IMR-90 (cell line): ENCODE results near the gene ANKRD13D. TPM values are rescaled to one million over a fixed set of nuclear protein-coding genes. Genes with fewer than 3 reads are reported as not detected.

Experiments used
- ATAC-seq: fragments of 200-7000 bp; cut with Tn5 transposase; 2 replicates; pipeline ENCODE4 v1.9.1; 2020; ENCODE audit warnings: low read depth, mild to moderate bottlenecking, moderate library complexity
- BruUV-seq: library from RNA; stranded (reverse); fragments of 400-500 nt; replicated peaks from 2 replicates; lab custom pipeline; 2021; lab: Mats Ljungman, UMichigan
- CTCF ChIA-PET: fragments of 300-600 bp; formaldehyde crosslinking; extraction: SDS; loops from one replicate; lab custom pipeline; 2021; ENCODE audit warnings: antibody characterized with exemption; lab: Yijun Ruan, JAX
- POLR2A ChIA-PET: fragments of 300-600 bp; sonication (Branson Sonifier 250); formaldehyde crosslinking; loops from one replicate; lab custom pipeline; 2022; ENCODE audit warnings: antibody characterized with exemption; ENCODE audit not compliant: unreplicated experiment; lab: Charles Lee
- DNase-seq: peaks from one replicate; pipeline ENCODE4 v3.0.0; 2013
- H2AFZ ChIP-seq: replicated peaks from 2 replicates; pipeline ENCODE3; 2013; ENCODE audit warnings: low read length, mild to moderate bottlenecking; ENCODE audit not compliant: poor library complexity
- H2AK5ac ChIP-seq: 2 replicates; pipeline ENCODE4 v1.6.1; 2013; ENCODE audit warnings: low read depth, low read length, inconsistent platforms
- H2AK9ac ChIP-seq: replicated peaks from 2 replicates; pipeline ENCODE3; 2013; ENCODE audit warnings: mild to moderate bottlenecking, low read depth, low read length, moderate library complexity; ENCODE audit not compliant: poor library complexity
- H2BK120ac ChIP-seq: 2 replicates; pipeline ENCODE4 v1.6.1; 2013; ENCODE audit warnings: low read depth, low read length, inconsistent platforms
- H2BK15ac ChIP-seq: 3 replicates; pipeline ENCODE4 v1.6.1; 2013; ENCODE audit warnings: low read depth, low read length, inconsistent platforms
- H2BK20ac ChIP-seq: 2 replicates; pipeline ENCODE4 v1.6.1; 2013; ENCODE audit warnings: low read depth, mild to moderate bottlenecking, inconsistent platforms, low read length, moderate library complexity
- H2BK5ac ChIP-seq: 2 replicates; pipeline ENCODE4 v1.6.1; 2013; ENCODE audit warnings: mild to moderate bottlenecking, low read depth, low read length, inconsistent platforms; ENCODE audit not compliant: poor library complexity, severe bottlenecking
- H3K14ac ChIP-seq: replicated peaks from 2 replicates; pipeline ENCODE4 v1.6.1; 2013; ENCODE audit warnings: low read depth, low read length, inconsistent platforms
- H3K18ac ChIP-seq: 2 replicates; pipeline ENCODE4 v1.6.1; 2013; ENCODE audit warnings: low read depth, low read length, control low read depth
- H3K23ac ChIP-seq: 2 replicates; pipeline ENCODE4 v1.6.1; 2013; ENCODE audit warnings: low read depth, low read length, inconsistent platforms
- H3K27ac ChIP-seq: 2 replicates; pipeline ENCODE4 v1.5.1; 2013; ENCODE audit warnings: mild to moderate bottlenecking, control low read depth, low read length; ENCODE audit not compliant: insufficient read depth
- H3K27me3 ChIP-seq: 2 replicates; pipeline ENCODE4 v1.6.1; 2013; ENCODE audit warnings: low read length; ENCODE audit not compliant: control insufficient read depth, insufficient read depth
- H3K36me3 ChIP-seq: 2 replicates; pipeline ENCODE4 v1.6.1; 2013; ENCODE audit warnings: low read length, mixed read lengths; ENCODE audit not compliant: control insufficient read depth, insufficient read depth
- H3K4ac ChIP-seq: 2 replicates; pipeline ENCODE4 v1.6.1; 2013; ENCODE audit warnings: low read depth, low read length, inconsistent platforms
- H3K4me1 ChIP-seq: 2 replicates; pipeline ENCODE4 v1.6.1; 2013; ENCODE audit warnings: low read length, mixed read lengths; ENCODE audit not compliant: control insufficient read depth, insufficient read depth
- H3K4me2 ChIP-seq: 2 replicates; pipeline ENCODE4 v1.6.1; 2013; ENCODE audit warnings: low read depth, mild to moderate bottlenecking, control low read depth, low read length, moderate library complexity
- H3K4me3 ChIP-seq: 2 replicates; pipeline ENCODE4 v1.5.1; 2013; ENCODE audit warnings: low read depth, mild to moderate bottlenecking, control low read depth, low read length, moderate library complexity; ENCODE audit not compliant: insufficient read depth
- H3K56ac ChIP-seq: 2 replicates; pipeline ENCODE4 v1.6.1; 2013; ENCODE audit warnings: low read length, inconsistent platforms; ENCODE audit not compliant: insufficient read depth; ENCODE audit errors: extremely low read depth
- H3K79me1 ChIP-seq, 2 experiments: 2 replicates each; pipeline ENCODE4 v1.6.1; 2013; ENCODE audit warnings: low read length in 2 of 2, inconsistent platforms in 1 of 2, low read depth in 1 of 2
- H3K9ac ChIP-seq: 2 replicates; pipeline ENCODE4 v1.6.1; 2013; ENCODE audit warnings: low read depth, low read length, control low read depth
- H3K9me1 ChIP-seq: 2 replicates; pipeline ENCODE4 v1.6.1; 2013; ENCODE audit warnings: low read length, inconsistent platforms; ENCODE audit not compliant: insufficient read depth
- H3K9me3 ChIP-seq: 2 replicates; pipeline ENCODE4 v1.6.1; 2013; ENCODE audit warnings: low read length; ENCODE audit not compliant: control insufficient read depth, insufficient read depth
- H4K20me1 ChIP-seq: 2 replicates; pipeline ENCODE4 v1.6.1; 2013; ENCODE audit warnings: low read length, inconsistent platforms; ENCODE audit not compliant: insufficient read depth
- H4K5ac ChIP-seq: 2 replicates; pipeline ENCODE4 v1.6.1; 2013; ENCODE audit warnings: mild to moderate bottlenecking, low read depth, low read length, control low read depth
- H4K8ac ChIP-seq, 2 experiments: 2 replicates each; pipeline ENCODE4 v1.6.1; 2013; ENCODE audit warnings: low read depth in 2 of 2, low read length in 2 of 2, control low read depth in 1 of 2, inconsistent platforms in 1 of 2
- H4K91ac ChIP-seq: 2 replicates; pipeline ENCODE4 v1.6.1; 2013; ENCODE audit warnings: low read depth, low read length, inconsistent platforms; ENCODE audit not compliant: insufficient read depth
- BHLHE40 ChIP-seq: fragments of 150-350 bp; IDR thresholded peaks from 2 replicates; pipeline ENCODE4 v1.6.1; 2016; ENCODE audit warnings: mild to moderate bottlenecking, low read depth, low read length
- CHD1 ChIP-seq: IDR thresholded peaks from 2 replicates; pipeline ENCODE4 v1.6.1; 2012; ENCODE audit warnings: low read depth, low read length, improper control_type of control experiment
- FOS ChIP-seq: fragments of 150-350 bp; IDR thresholded peaks from 2 replicates; pipeline ENCODE4 v1.6.1; 2016; ENCODE audit warnings: low read depth, low read length
- MAFK ChIP-seq: IDR thresholded peaks from 2 replicates; pipeline ENCODE4 v1.6.1; 2012; ENCODE audit warnings: low read depth, low read length, improper control_type of control experiment
- MAZ ChIP-seq: IDR thresholded peaks from 2 replicates; pipeline ENCODE4 v1.6.1; 2012; ENCODE audit warnings: low read depth, mild to moderate bottlenecking, low read length, improper control_type of control experiment, moderate library complexity, borderline replicate concordance
- MXI1 ChIP-seq: IDR thresholded peaks from 2 replicates; pipeline ENCODE4 v1.6.1; 2012; ENCODE audit warnings: low read depth, mild to moderate bottlenecking, low read length, moderate library complexity, borderline replicate concordance
- NFE2L2 ChIP-seq: fragments of 150-350 bp; IDR thresholded peaks from 2 replicates; pipeline ENCODE4 v1.6.1; 2016; ENCODE audit warnings: low read depth, mild to moderate bottlenecking, low read length
- POLR2A ChIP-seq: IDR thresholded peaks from 2 replicates; pipeline ENCODE4 v1.6.1; 2012; ENCODE audit warnings: mild to moderate bottlenecking, low read depth, low read length
- RAD21 ChIP-seq: IDR thresholded peaks from 2 replicates; pipeline ENCODE4 v1.6.1; 2012; ENCODE audit warnings: low read length, improper control_type of control experiment
- RCOR1 ChIP-seq: IDR thresholded peaks from 2 replicates; pipeline ENCODE4 v1.6.1; 2012; ENCODE audit warnings: mild to moderate bottlenecking, low read length, improper control_type of control experiment; ENCODE audit not compliant: insufficient replicate concordance
- RFX5 ChIP-seq: IDR thresholded peaks from 2 replicates; pipeline ENCODE4 v1.8.0; 2012; ENCODE audit warnings: low read depth, mild to moderate bottlenecking, low read length, moderate library complexity
- SMC3 ChIP-seq: fragments of 150-350 bp; IDR thresholded peaks from 2 replicates; pipeline ENCODE4 v1.6.1; 2016; ENCODE audit warnings: low read depth, mild to moderate bottlenecking, antibody characterized with exemption, low read length, moderate library complexity
- WGBS, 2 experiments: methylation state at CpG; one replicate each; pipeline versions ENCODE4 v1.1.5 to v1.1.7; 2013; ENCODE audit warnings: missing lambda C conversion rate in 2 of 2; ENCODE audit not compliant: insufficient read length in 1 of 2; ENCODE audit errors: extremely low coverage in 2 of 2; 5-methylcytosine and 5-hydroxymethylcytosine counted together
- dilution Hi-C: fragments of 300-500 bp; cut with HindIII; formaldehyde crosslinking; loops from one replicate; pipeline ENCODE4 v1.14.3; 2018; ENCODE audit warnings: low sequenced_read_pairs; ENCODE audit not compliant: unreplicated experiment
- in situ Hi-C: fragments of 300-500 bp; cut with MboI; formaldehyde crosslinking; loops from 3 replicates; pipeline ENCODE4 v1.14.3; 2019; ENCODE audit warnings: low sequenced_read_pairs, inconsistent platforms, mixed read lengths
- intact Hi-C: fragments of 100-400 bp; cut with micrococcal nuclease; formaldehyde crosslinking; loops from 2 replicates; pipeline ENCODE4 v1.10.0; 2022
- polyA plus RNA-seq, 3 experiments: library from polyadenylated mRNA; depleted of rRNA; stranded (reverse); fragments of >200 nt; gene quantifications; 2 replicates each; pipeline ENCODE4 v1.2.3, GENCODE V29; 2012; ENCODE audit warnings: low replicate concordance in 1 of 3
- total RNA-seq: library from RNA; depleted of rRNA; stranded (reverse); fragments of >200 nt; gene quantifications from 2 replicates; pipeline ENCODE4 v1.2.3, GENCODE V29; 2012
- TF ChIP-seq, protein P1 (sequence below): conservative IDR thresholded peaks from 2 replicates; pipeline ENCODE4 v1.5.1; 2012; ENCODE audit warnings: mild to moderate bottlenecking, low read depth, low read length, improper control_type of control experiment
- TF ChIP-seq, protein P2 (sequence below): fragments of 150-350 bp; IDR thresholded peaks from 2 replicates; pipeline ENCODE4 v1.6.1; 2017; ENCODE audit warnings: mild to moderate bottlenecking, antibody characterized with exemption, low read length, low read depth

The ANKRD13D gene
- total and polyA plus RNA-seq, 2 of the 4 experiments (the other 2 are of a cell fraction): 7.3 to 38.4 TPM

DNA sequence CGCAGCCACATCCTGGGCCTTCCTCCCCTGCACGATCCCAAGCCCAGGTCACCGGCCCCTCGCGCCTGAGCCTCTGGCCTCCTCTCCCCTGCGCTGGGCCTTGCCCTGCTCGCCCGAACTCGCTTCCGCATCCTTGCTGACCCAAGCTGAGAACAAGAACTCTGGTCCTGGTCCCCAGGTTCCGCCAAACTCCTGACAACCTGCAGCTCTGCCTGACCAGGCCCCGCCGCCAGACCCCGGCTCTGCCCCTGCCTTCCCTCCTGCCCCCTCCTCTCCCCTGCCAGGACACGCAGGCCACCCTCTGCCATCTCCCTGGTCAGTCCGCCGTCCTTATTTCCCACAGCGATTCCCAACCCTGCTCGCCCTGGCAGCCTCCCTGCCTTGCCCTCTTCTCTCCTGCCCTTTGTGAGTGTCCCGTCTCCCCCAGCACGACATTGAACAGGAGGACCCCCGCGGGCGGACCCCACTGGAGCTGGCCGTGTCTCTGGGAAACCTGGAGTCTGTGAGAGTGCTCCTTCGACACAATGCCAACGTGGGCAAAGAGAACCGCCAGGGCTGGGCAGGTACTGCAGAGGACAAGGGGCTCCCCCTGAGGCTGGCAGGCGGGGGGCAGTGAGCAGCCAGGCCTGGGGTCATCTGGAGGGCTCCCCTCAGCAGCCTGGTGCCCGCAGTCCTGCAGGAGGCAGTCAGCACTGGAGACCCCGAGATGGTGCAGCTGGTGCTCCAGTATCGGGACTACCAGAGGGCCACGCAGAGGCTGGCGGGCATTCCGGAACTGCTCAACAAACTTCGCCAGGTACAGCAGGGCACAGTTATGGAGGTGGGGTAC is 762 bp downstream of the ANKRD13D start (continued):
- TF ChIP-seq FOS (no peak), CHD1 (no peak), RCOR1 (no peak)

DNA sequence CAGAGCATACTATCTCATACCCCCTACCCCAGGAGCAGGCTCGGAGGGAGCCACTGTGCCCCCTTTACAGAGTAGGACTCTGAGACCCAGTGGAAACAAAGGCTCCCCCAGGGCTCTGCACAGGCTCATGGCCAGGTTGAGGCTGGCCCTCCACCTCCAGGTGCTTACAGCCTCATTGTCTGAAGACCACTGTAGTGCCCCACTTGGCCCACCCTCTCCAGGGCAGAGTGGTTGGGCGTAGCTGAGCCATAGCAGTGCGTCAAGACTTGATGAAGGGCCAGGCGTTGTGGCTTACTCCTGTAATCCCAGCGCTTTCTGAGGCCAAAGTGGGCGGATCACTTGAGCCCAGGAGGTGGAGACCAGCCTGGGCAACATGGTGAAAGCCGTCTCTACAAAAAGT is 1.7 kb downstream of the ANKRD13D start:
- no peak overlapping the region for H2BK5ac ChIP-seq
- no peak overlapping the region for H2BK15ac ChIP-seq
- H2AFZ ChIP-seq: no peak overlapping the region
- no peaks in the 10 kb centered on the region for H3K27me3 ChIP-seq
- peaks cover 15% of the 10 kb centered on the region for H4K20me1 ChIP-seq
- no TSS peak for BruUV-seq
- H2AK9ac ChIP-seq: no peak overlapping the region
- no peak for DNase-seq
- 100% methylated on average over 4 of the region's 7 CpGs; no CpG with 5 or more reads in 1 of the 2 experiments for WGBS, 2 experiments
- intact Hi-C loops: no loop called here
- H3K56ac ChIP-seq: no peak overlapping the region
- H3K4ac ChIP-seq: 0 out of 2 replicates have a peak overlapping the region, but pooled peaks have one; percentile 98
- peak overlapping the region; percentile 94 for H3K23ac ChIP-seq
- no peak overlapping the region for H3K4me2 ChIP-seq
- H2AK5ac ChIP-seq: peak overlapping the region; percentile 67
- dilution Hi-C loops: no loop called here
- H3K4me3 ChIP-seq: no peak overlapping the region
- peaks cover 22% of the 10 kb centered on the region; the same call in 1 of the 2 replicates for H3K9me1 ChIP-seq
- no peak overlapping the region for H4K5ac ChIP-seq
- H3K4me1 ChIP-seq: peaks cover 21% of the 10 kb centered on the region
- POLR2A ChIA-PET: no interaction called here
- ATAC-seq: no peak
- peaks cover 2% of the 10 kb centered on the region; the same call in 1 of the 2 replicates for H3K9me3 ChIP-seq
- H3K27ac ChIP-seq: no peak overlapping the region
- in situ Hi-C loops: no loop called here
- no peak overlapping the region for H2BK20ac ChIP-seq
- H3K36me3 ChIP-seq: peaks cover 32% of the 10 kb centered on the region
- CTCF ChIA-PET: interaction anchor here (1.0 kb wide), 1 partner anchor 48 kb away, joined by 3 read pairs; no protein-coding TSS in a partner anchor
- no peak overlapping the region for H3K18ac ChIP-seq
- no peak overlapping the region for H2BK120ac ChIP-seq
- no peak overlapping the region for H3K9ac ChIP-seq
- H4K91ac ChIP-seq: no peak overlapping the region
- H4K8ac ChIP-seq: no peak overlapping the region; a peak in 1 of 4 replicates
- no peak overlapping the region for H3K14ac ChIP-seq
- peaks cover 16 to 61% of the 10 kb centered on the region in 2 experiments for H3K79me1 ChIP-seq
- TF ChIP-seq NFE2L2: no peak
- TF ChIP-seq MAFK: no peak
- no peak for TF ChIP-seq BHLHE40
- TF ChIP-seq, protein P1, sequence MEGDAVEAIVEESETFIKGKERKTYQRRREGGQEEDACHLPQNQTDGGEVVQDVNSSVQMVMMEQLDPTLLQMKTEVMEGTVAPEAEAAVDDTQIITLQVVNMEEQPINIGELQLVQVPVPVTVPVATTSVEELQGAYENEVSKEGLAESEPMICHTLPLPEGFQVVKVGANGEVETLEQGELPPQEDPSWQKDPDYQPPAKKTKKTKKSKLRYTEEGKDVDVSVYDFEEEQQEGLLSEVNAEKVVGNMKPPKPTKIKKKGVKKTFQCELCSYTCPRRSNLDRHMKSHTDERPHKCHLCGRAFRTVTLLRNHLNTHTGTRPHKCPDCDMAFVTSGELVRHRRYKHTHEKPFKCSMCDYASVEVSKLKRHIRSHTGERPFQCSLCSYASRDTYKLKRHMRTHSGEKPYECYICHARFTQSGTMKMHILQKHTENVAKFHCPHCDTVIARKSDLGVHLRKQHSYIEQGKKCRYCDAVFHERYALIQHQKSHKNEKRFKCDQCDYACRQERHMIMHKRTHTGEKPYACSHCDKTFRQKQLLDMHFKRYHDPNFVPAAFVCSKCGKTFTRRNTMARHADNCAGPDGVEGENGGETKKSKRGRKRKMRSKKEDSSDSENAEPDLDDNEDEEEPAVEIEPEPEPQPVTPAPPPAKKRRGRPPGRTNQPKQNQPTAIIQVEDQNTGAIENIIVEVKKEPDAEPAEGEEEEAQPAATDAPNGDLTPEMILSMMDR: no peak
- no peak for TF ChIP-seq MAZ
- no peak for TF ChIP-seq SMC3
- TF ChIP-seq RFX5: no peak
- no peak for TF ChIP-seq RAD21
- TF ChIP-seq, protein P2, sequence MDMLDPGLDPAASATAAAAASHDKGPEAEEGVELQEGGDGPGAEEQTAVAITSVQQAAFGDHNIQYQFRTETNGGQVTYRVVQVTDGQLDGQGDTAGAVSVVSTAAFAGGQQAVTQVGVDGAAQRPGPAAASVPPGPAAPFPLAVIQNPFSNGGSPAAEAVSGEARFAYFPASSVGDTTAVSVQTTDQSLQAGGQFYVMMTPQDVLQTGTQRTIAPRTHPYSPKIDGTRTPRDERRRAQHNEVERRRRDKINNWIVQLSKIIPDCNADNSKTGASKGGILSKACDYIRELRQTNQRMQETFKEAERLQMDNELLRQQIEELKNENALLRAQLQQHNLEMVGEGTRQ: no peak
- TF ChIP-seq MXI1: no peak
- no peak for TF ChIP-seq RCOR1
- TF ChIP-seq POLR2A: no peak
